Mesenchymal stem cell (in vitro differentiated cells and primary cell): ENCODE results near the gene SRRD.
A peak's percentile ranks its signal among the peaks of the same experiment; 100 is the strongest.

Source experiments
- DNase-seq: peaks from one replicate; pipeline ENCODE4 v3.0.0-alpha.2; 2013
- H2AFZ ChIP-seq: one replicate; pipeline ENCODE4 v1.6.1; 2013; ENCODE audit warnings: low read depth, mild to moderate bottlenecking, control low read depth, inconsistent platforms, low read length, moderate library complexity
- H2AK5ac ChIP-seq: 2 replicates; pipeline ENCODE4 v1.6.1; 2013; ENCODE audit warnings: low read length, moderate library complexity, mild to moderate bottlenecking, inconsistent platforms; ENCODE audit not compliant: severe bottlenecking
- H2BK120ac ChIP-seq: one replicate; pipeline ENCODE4 v1.6.1; 2013; ENCODE audit warnings: low read depth, mild to moderate bottlenecking, inconsistent platforms, low read length, moderate library complexity
- H2BK12ac ChIP-seq, 2 experiments: one replicate each; pipeline ENCODE4 v1.6.1; 2013; ENCODE audit warnings: inconsistent platforms in 2 of 2, low read length in 2 of 2, mild to moderate bottlenecking in 2 of 2, moderate library complexity in 2 of 2, control low read depth in 1 of 2
- H2BK15ac ChIP-seq: one replicate; pipeline ENCODE4 v1.6.1; 2013; ENCODE audit warnings: mild to moderate bottlenecking, low read depth, inconsistent platforms; ENCODE audit not compliant: poor library complexity, severe bottlenecking
- H2BK5ac ChIP-seq: 2 replicates; pipeline ENCODE4 v1.6.1; 2013; ENCODE audit warnings: low read depth, mild to moderate bottlenecking, low read length, control low read depth, inconsistent platforms; ENCODE audit not compliant: poor library complexity, severe bottlenecking
- H3K14ac ChIP-seq, 2 experiments: one replicate each; pipeline ENCODE4 v1.6.1; 2013; ENCODE audit warnings: inconsistent platforms in 2 of 2, low read length in 2 of 2, control low read depth in 1 of 2, mild to moderate bottlenecking in 1 of 2, moderate library complexity in 1 of 2
- H3K18ac ChIP-seq, 2 experiments: one replicate each; pipeline ENCODE4 v1.6.1; 2013; ENCODE audit warnings: inconsistent platforms in 2 of 2, low read length in 2 of 2, control low read depth in 1 of 2, low read depth in 1 of 2, mild to moderate bottlenecking in 1 of 2
- H3K23ac ChIP-seq, 2 experiments: one replicate each; pipeline ENCODE4 v1.6.1; 2013; ENCODE audit warnings: inconsistent platforms in 2 of 2, low read length in 2 of 2, mild to moderate bottlenecking in 2 of 2, moderate library complexity in 2 of 2, control low read depth in 1 of 2
- H3K27ac ChIP-seq: 2 replicates; pipeline ENCODE4 v1.5.1; 2013; ENCODE audit warnings: mild to moderate bottlenecking, moderate library complexity, low read length, control low read depth, inconsistent platforms; ENCODE audit not compliant: poor library complexity, severe bottlenecking
- H3K27me3 ChIP-seq, 2 experiments: 2 replicates each; pipeline versions ENCODE4 v1.6.1 to v1.7.0; 2013; ENCODE audit warnings: low read length in 2 of 2, mild to moderate bottlenecking in 2 of 2, moderate library complexity in 2 of 2, control low read depth in 1 of 2, inconsistent platforms in 1 of 2; ENCODE audit not compliant: control insufficient read depth in 1 of 2, insufficient read depth in 1 of 2
- H3K36me3 ChIP-seq, 2 experiments: 2 replicates each; pipeline versions ENCODE4 v1.6.1 to v1.7.0; 2013; ENCODE audit warnings: low read length in 2 of 2, control low read depth in 1 of 2, inconsistent platforms in 1 of 2, low read depth in 1 of 2, mild to moderate bottlenecking in 1 of 2; ENCODE audit not compliant: insufficient read depth in 2 of 2, control insufficient read depth in 1 of 2
- H3K4ac ChIP-seq, 2 experiments: one replicate each; pipeline ENCODE4 v1.6.1; 2013; ENCODE audit warnings: inconsistent platforms in 2 of 2, low read length in 2 of 2, mild to moderate bottlenecking in 2 of 2, moderate library complexity in 2 of 2, control low read depth in 1 of 2, low read depth in 1 of 2
- H3K4me1 ChIP-seq: 2 replicates; pipeline ENCODE4 v1.6.1; 2013; ENCODE audit warnings: low read depth, low read length, control low read depth; ENCODE audit not compliant: control insufficient read depth, insufficient read depth
- H3K4me2 ChIP-seq: 2 replicates; pipeline ENCODE4 v1.6.1; 2013; ENCODE audit warnings: low read length, mild to moderate bottlenecking, inconsistent platforms; ENCODE audit not compliant: poor library complexity, severe bottlenecking
- H3K4me3 ChIP-seq, 2 experiments: 2 replicates each; pipeline versions ENCODE4 v1.5.1 to v1.7.0; 2013; ENCODE audit warnings: low read length in 2 of 2, mild to moderate bottlenecking in 2 of 2, control low read depth in 1 of 2, low read depth in 1 of 2; ENCODE audit not compliant: insufficient read depth in 1 of 2
- H3K79me1 ChIP-seq: replicated peaks from 2 replicates; pipeline ENCODE4 v1.6.1; 2013; ENCODE audit warnings: mild to moderate bottlenecking, control low read depth, low read length, inconsistent platforms; ENCODE audit not compliant: poor library complexity, severe bottlenecking
- H3K9ac ChIP-seq: 2 replicates; pipeline ENCODE4 v1.7.0; 2013; ENCODE audit warnings: mild to moderate bottlenecking, low read length, moderate library complexity
- H3K9me3 ChIP-seq: 2 replicates; pipeline ENCODE4 v1.7.0; 2013; ENCODE audit warnings: mild to moderate bottlenecking, low read length; ENCODE audit not compliant: control insufficient read depth
- H4K8ac ChIP-seq: one replicate; pipeline ENCODE4 v1.6.1; 2013; ENCODE audit warnings: inconsistent platforms, mild to moderate bottlenecking, low read length, moderate library complexity
- H4K91ac ChIP-seq: one replicate; pipeline ENCODE4 v1.6.1; 2013; ENCODE audit warnings: mild to moderate bottlenecking, low read length, inconsistent platforms
- whole genome bisulfite sequencing: methylation state at CpG from one replicate; pipeline ENCODE4 v1.1.7; 2013; ENCODE audit warnings: mixed read lengths; 5-methylcytosine and 5-hydroxymethylcytosine counted together

The SRRD gene

DNA sequence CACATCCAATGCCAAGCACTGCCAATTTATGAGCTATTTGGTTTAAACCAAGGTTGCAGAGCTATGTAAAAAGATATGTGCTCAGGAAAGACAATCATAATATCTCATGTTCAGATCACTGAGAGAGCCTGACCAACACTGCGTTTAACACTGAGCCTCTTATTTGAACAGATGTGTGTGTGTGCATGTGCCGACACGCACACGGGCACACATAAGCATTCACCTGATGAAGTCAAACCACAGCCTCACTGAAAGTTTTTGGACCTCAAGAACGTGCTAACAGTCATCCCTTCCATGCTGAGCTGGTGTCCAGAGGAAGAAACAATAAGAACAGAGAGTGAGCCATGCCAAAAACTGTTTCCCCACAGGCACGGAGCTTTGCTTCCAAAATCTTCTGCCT lies 23.5 kb upstream of the SRRD start:
- H2AFZ ChIP-seq: no peak overlapping the region
- 90% methylated on average over 5 of the region's 6 CpGs for WGBS
- DNase-seq: no peak

DNA sequence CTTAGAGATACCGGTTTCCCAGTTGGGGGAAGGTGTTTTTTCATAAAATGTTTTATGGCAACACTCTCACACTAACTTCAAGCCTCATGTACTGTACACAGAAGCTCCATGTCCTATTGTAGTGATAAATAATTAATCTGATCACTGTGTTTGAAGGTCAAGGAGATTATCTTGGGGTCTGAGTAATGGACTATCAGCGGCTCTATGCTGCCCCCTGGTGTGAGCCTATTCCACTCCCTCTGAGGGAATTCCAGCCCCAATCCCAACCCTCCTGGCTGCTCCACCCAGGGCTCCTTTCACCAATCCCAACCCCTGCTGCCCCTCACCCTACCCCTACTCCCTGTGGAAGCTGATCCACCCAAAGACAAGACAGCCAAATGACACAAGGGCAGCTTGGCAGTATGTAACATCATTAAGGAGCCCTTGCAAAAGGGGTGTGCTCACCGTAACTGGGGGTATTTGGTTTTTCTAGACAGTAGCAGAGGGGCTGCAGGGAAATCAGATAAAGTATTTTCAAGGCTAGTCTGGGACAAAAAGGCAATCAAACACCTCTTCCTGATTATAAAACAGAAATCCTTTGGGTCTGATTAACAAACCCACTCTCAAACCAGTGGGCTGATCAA lies 22.4 kb upstream of the SRRD start:
- H2BK120ac ChIP-seq: no peak overlapping the region
- H2BK5ac ChIP-seq: no peak overlapping the region
- H3K36me3 ChIP-seq: peaks cover 60 to 85% of the 10 kb centered on the region in 2 experiments
- no peak overlapping the region for H3K27ac ChIP-seq
- H3K4me1 ChIP-seq: peaks cover 4% of the 10 kb centered on the region
- peaks cover 33% of the 10 kb centered on the region for H3K79me1 ChIP-seq
- H2BK12ac ChIP-seq: no peak overlapping the region
- H3K23ac ChIP-seq: no peak overlapping the region
- H3K14ac ChIP-seq: no peak overlapping the region
- peak overlapping the region; percentile 33 for H3K9ac ChIP-seq
- peak; percentile 55 for DNase-seq
- H2BK15ac ChIP-seq: no peak overlapping the region
- WGBS: 4% methylated on average over 2 of the region's 3 CpGs
- H2AFZ ChIP-seq: no peak overlapping the region
- no peaks in the 10 kb centered on the region for H3K27me3 ChIP-seq
- H3K9me3 ChIP-seq: no peaks in the 10 kb centered on the region
- H4K91ac ChIP-seq: no peak overlapping the region
- H3K18ac ChIP-seq: no peak overlapping the region
- H2AK5ac ChIP-seq: no peak overlapping the region
- no peak overlapping the region for H3K4me3 ChIP-seq
- no peak overlapping the region for H4K8ac ChIP-seq
- H3K4ac ChIP-seq: no peak overlapping the region
- no peak overlapping the region for H3K4me2 ChIP-seq

More for the DNA sequence above, 23.5 kb upstream of the SRRD start:
- H3K4me1 ChIP-seq: peaks cover 4% of the 10 kb centered on the region
- no peak overlapping the region for H3K4me2 ChIP-seq
- no peak overlapping the region for H3K4me3 ChIP-seq
- no peak overlapping the region for H3K9ac ChIP-seq
- no peak overlapping the region for H4K8ac ChIP-seq
- H2BK5ac ChIP-seq: no peak overlapping the region
- peaks cover 55 to 81% of the 10 kb centered on the region in 2 experiments for H3K36me3 ChIP-seq
- no peak overlapping the region for H3K18ac ChIP-seq
- no peak overlapping the region for H2BK120ac ChIP-seq
- no peaks in the 10 kb centered on the region for H3K27me3 ChIP-seq
- H2AK5ac ChIP-seq: no peak overlapping the region
- no peak overlapping the region for H3K23ac ChIP-seq
- H2BK15ac ChIP-seq: no peak overlapping the region
- no peak overlapping the region for H3K27ac ChIP-seq
- H3K14ac ChIP-seq: no peak overlapping the region
- peaks cover 34% of the 10 kb centered on the region for H3K79me1 ChIP-seq
- no peaks in the 10 kb centered on the region for H3K9me3 ChIP-seq
- H3K4ac ChIP-seq: no peak overlapping the region
- H2BK12ac ChIP-seq: no peak overlapping the region
- H4K91ac ChIP-seq: no peak overlapping the region

DNA sequence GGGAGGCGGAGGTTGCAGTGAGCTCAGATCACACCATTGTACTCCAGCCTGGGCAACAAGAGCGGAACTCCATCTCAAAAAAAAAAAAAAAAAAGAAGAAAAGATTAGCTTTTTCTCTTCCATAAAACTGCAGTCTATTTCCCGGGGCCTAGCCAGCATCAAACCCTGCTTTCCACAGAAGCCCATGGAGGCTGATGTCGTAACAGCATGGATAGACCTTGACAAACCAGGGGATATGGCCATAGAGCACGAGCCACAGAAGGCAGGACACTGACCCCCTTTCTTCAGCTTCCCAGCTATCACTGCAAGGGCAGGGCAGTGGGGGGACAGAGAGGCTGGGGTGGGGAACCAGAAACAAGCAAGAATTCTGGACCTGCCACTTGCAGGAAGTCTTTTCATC lies 21.6 kb upstream of the SRRD start:
- H3K18ac ChIP-seq: no peak overlapping the region
- 100% methylated on average over 4 of the region's 5 CpGs for WGBS

DNA sequence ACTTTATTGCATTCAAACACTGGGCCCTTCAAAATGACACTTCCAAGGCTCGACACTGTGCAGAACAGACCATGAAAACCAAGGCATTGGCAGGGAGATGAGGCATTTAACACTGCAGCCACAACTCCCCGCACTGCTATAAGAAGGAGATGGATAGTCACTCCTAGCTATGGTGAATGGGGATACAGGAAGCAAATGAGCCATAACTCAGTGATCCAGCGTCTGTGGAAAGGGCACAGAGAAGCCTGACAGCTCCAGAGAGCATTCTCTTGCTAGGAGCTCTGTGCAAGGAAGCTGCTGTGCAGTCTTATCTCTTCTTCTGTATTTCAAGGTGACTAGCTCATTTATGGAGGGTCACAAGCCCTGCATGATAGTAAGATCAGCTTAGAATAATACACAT lies 21.0 kb upstream of the SRRD start:
- Histone ChIP-seq H3K27me3 (no peaks in the 10 kb centered on the region), H3K4me1 (peaks cover 4% of the 10 kb centered on the region), H3K14ac (no peak overlapping the region), H3K27ac (no peak overlapping the region), H3K4me2 (no peak overlapping the region), H2AFZ (no peak overlapping the region), H3K4ac (no peak overlapping the region), H3K9me3 (no peaks in the 10 kb centered on the region), H3K79me1 (peaks cover 31% of the 10 kb centered on the region), H2AK5ac (no peak overlapping the region), H3K18ac (no peak overlapping the region), H2BK120ac (no peak overlapping the region), H3K4me3 (no peak overlapping the region), H4K8ac (no peak overlapping the region), H3K36me3 (peaks cover 56 to 87% of the 10 kb centered on the region in 2 experiments), H2BK12ac (no peak overlapping the region), H2BK15ac (no peak overlapping the region), H2BK5ac (no peak overlapping the region), H4K91ac (no peak overlapping the region), H3K23ac (no peak overlapping the region), H3K9ac (no peak overlapping the region)
- DNase-seq: no peak
- WGBS: 84% methylated on average over 3 of the region's 3 CpGs

More for the DNA sequence above, 21.6 kb upstream of the SRRD start:
- H3K27ac ChIP-seq: no peak overlapping the region
- H3K4me3 ChIP-seq: no peak overlapping the region
- H3K9me3 ChIP-seq: no peaks in the 10 kb centered on the region
- H3K79me1 ChIP-seq: peaks cover 33% of the 10 kb centered on the region
- no peaks in the 10 kb centered on the region for H3K27me3 ChIP-seq
- H3K14ac ChIP-seq: no peak overlapping the region
- H3K9ac ChIP-seq: no peak overlapping the region
- peaks cover 4% of the 10 kb centered on the region for H3K4me1 ChIP-seq
- no peak for DNase-seq
- no peak overlapping the region for H3K4me2 ChIP-seq
- H2AK5ac ChIP-seq: no peak overlapping the region
- no peak overlapping the region for H2BK120ac ChIP-seq
- H4K8ac ChIP-seq: no peak overlapping the region
- H3K4ac ChIP-seq: no peak overlapping the region
- H3K36me3 ChIP-seq: peaks cover 61 to 86% of the 10 kb centered on the region in 2 experiments
- H2BK15ac ChIP-seq: no peak overlapping the region
- H2BK12ac ChIP-seq: no peak overlapping the region
- no peak overlapping the region for H2BK5ac ChIP-seq
- H4K91ac ChIP-seq: no peak overlapping the region
- no peak overlapping the region for H2AFZ ChIP-seq
- no peak overlapping the region for H3K23ac ChIP-seq
